GM12878 (cell line): Measurements from ENCODE around the gene SRSF7. TPM values are rescaled to one million over a fixed set of nuclear protein-coding genes. Genes with fewer than 3 reads are reported as not detected.

ENCODE experiments used
- BHLHE40 ChIP-seq, 2 experiments: fragments of 450-650 bp in 1 of 2; IDR thresholded peaks; 2 replicates each; pipeline ENCODE4 v1.6.1; 2011 to 2017; ENCODE audit warnings: low read depth in 2 of 2, borderline replicate concordance in 1 of 2, improper control_type of control experiment in 1 of 2, low read length in 1 of 2, mild to moderate bottlenecking in 1 of 2
- DPF2 ChIP-seq: fragments of 450-650 bp; IDR thresholded peaks from 2 replicates; pipeline ENCODE4 v1.6.1; 2017; ENCODE audit warnings: mild to moderate bottlenecking
- E2F8 ChIP-seq: fragments of 450-650 bp; IDR thresholded peaks from 2 replicates; pipeline ENCODE4 v1.6.1; 2018; ENCODE audit warnings: mild to moderate bottlenecking, low read depth, moderate library complexity; ENCODE audit not compliant: partially characterized antibody
- EED ChIP-seq: sonication (generic); IDR thresholded peaks from 2 replicates; pipeline ENCODE4 v1.6.1; 2016; ENCODE audit warnings: antibody characterized with exemption, low read depth
- GATAD2B ChIP-seq: fragments of 450-650 bp; conservative IDR thresholded peaks from 2 replicates; pipeline ENCODE4 v1.6.1; 2017; ENCODE audit warnings: low read depth, mild to moderate bottlenecking, moderate library complexity
- HDAC6 ChIP-seq: fragments of 200-600 bp; sonication (generic); IDR thresholded peaks from one replicate; pipeline ENCODE4 v1.8.0; 2017; ENCODE audit warnings: antibody characterized with exemption; ENCODE audit not compliant: unreplicated experiment
- LARP7 ChIP-seq: fragments of 450-650 bp; IDR thresholded peaks from 2 replicates; pipeline ENCODE4 v1.6.1; 2017; ENCODE audit warnings: mild to moderate bottlenecking
- MEF2B ChIP-seq: fragments of 450-650 bp; IDR thresholded peaks from 2 replicates; pipeline ENCODE4 v1.6.1; 2018; ENCODE audit warnings: mild to moderate bottlenecking, moderate library complexity; ENCODE audit not compliant: partially characterized antibody, poor library complexity, severe bottlenecking
- RB1 ChIP-seq: fragments of 450-650 bp; formaldehyde crosslinking; IDR thresholded peaks from 2 replicates; pipeline ENCODE4 v1.6.1; 2017; ENCODE audit warnings: mild to moderate bottlenecking, borderline replicate concordance
- SMAD5 ChIP-seq: IDR thresholded peaks from 2 replicates; pipeline ENCODE4 v1.6.1; 2016; ENCODE audit warnings: antibody characterized with exemption, low read depth
- SMARCA5 ChIP-seq: fragments of 450-650 bp; IDR thresholded peaks from 2 replicates; pipeline ENCODE4 v1.6.1; 2017; ENCODE audit warnings: mild to moderate bottlenecking
- TAF1 ChIP-seq: IDR thresholded peaks from 2 replicates; pipeline ENCODE4 v1.6.1; 2011; ENCODE audit warnings: mild to moderate bottlenecking, low read depth, low read length, borderline replicate concordance
- ZNF207 ChIP-seq: fragments of 450-650 bp; IDR thresholded peaks from 2 replicates; pipeline ENCODE4 v1.6.1; 2014; ENCODE audit warnings: antibody characterized with exemption, mild to moderate bottlenecking, borderline replicate concordance
- ZNF24 ChIP-seq: fragments of 450-650 bp; IDR thresholded peaks from 2 replicates; pipeline ENCODE4 v1.6.1; 2017; ENCODE audit warnings: antibody characterized with exemption, mild to moderate bottlenecking
- polyA plus RNA-seq, 11 experiments: library from polyadenylated mRNA; depleted of rRNA in 4 of 11; unstranded in 6 of 11; stranded (reverse) in 5 of 11; fragments of >200 nt; fragmentation: Nextera tagmentation in 4 of 11; fragmentation: Illumina TruSeq in 1 of 11; extraction: Ambion mirVana in 4 of 11; extraction: Trizol in 1 of 11; gene quantifications; 1 replicate in 1 of 11; 2 replicates in 10 of 11; pipeline versions ENCODE4 v1.2.1 to v1.2.3, GENCODE V29; 2011 to 2016; ENCODE audit warnings: inconsistent platforms in 2 of 11, missing spikeins in 2 of 11, low read depth in 1 of 11
- total RNA-seq, 4 experiments: library from RNA; depleted of rRNA in 3 of 4; stranded (reverse); fragments of >200 nt in 3 of 4; fragmentation: Illumina TruSeq in 1 of 4; extraction: Trizol in 1 of 4; gene quantifications; 2 replicates each; pipeline versions ENCODE4 v1.2.1 to v1.2.3, GENCODE V29; 2013 to 2021
- TF ChIP-seq, protein P1 (sequence below): fragments of 450-650 bp; IDR thresholded peaks from 2 replicates; pipeline ENCODE4 v1.6.1; 2017; ENCODE audit warnings: antibody characterized with exemption, mild to moderate bottlenecking, moderate library complexity

SRSF7 gene
- total and polyA plus RNA-seq, 10 of the 15 experiments (the other 5 are each of a cell fraction or from before 2014, with no cell fraction given) = 205 to 785 (median 408) TPM

DNA sequence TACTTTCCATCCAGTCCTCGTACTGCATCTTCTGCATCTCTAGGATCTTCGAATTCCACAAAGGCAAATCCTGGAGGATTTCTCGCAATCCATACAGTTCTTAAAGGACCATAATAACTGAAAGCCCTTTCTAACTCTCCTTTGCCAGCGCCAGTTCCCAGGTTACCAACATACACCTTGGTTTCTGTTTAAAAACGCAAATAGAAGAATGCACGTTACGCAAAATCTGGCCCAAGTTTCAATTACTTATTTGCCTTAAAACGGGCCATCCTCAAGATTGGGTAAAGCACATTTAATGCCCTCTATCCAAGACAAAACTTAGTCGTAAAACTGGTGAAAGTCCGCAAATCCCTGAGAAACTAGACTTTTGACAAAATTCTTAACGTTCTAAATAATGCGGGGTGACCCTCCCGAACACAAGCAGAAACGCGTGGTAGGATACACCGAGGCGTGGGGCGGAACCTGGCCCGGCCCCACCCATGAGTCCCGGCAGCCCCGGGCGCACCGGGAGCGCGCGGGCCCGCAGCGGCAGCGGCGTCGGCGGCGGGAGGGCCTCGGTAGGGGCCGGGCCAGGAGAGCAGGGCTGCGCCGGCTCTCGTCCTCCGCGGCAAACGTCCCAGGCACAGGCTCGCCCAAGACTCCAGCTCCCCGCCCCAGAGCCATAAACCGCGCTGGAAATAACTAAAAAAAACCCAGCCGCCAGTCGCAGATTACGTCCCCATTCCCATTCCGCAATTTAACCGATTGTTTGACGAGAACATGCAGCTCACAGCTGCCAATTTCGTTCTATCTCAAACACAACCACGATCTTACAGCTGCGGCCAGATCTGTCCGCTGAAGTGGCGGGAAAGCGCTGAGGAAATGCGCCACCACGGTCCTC, 910 bp downstream of the SRSF7 start (continued):
- no peak for TF ChIP-seq SMAD5
- 0 out of 2 replicates have a peak, but pooled peaks have one; percentile 34 for TF ChIP-seq ZNF24
- 0 out of 2 replicates have a peak, but pooled peaks have one; percentile 9 for TF ChIP-seq DPF2
- TF ChIP-seq, protein P1, sequence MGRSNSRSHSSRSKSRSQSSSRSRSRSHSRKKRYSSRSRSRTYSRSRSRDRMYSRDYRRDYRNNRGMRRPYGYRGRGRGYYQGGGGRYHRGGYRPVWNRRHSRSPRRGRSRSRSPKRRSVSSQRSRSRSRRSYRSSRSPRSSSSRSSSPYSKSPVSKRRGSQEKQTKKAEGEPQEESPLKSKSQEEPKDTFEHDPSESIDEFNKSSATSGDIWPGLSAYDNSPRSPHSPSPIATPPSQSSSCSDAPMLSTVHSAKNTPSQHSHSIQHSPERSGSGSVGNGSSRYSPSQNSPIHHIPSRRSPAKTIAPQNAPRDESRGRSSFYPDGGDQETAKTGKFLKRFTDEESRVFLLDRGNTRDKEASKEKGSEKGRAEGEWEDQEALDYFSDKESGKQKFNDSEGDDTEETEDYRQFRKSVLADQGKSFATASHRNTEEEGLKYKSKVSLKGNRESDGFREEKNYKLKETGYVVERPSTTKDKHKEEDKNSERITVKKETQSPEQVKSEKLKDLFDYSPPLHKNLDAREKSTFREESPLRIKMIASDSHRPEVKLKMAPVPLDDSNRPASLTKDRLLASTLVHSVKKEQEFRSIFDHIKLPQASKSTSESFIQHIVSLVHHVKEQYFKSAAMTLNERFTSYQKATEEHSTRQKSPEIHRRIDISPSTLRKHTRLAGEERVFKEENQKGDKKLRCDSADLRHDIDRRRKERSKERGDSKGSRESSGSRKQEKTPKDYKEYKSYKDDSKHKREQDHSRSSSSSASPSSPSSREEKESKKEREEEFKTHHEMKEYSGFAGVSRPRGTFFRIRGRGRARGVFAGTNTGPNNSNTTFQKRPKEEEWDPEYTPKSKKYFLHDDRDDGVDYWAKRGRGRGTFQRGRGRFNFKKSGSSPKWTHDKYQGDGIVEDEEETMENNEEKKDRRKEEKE = peak; percentile 59; the same call in 1 of the 2 replicates
- peak in 1 of 2 experiments; percentile 30; a peak in 1 of 4 replicates for TF ChIP-seq BHLHE40 (IDR thresholded peaks at IDR 0.05; ENCODE audit: borderline replicate concordance in 1 of 2, low read depth in 2 of 2, low read length in 1 of 2)
- TF ChIP-seq RB1 = peak; percentile 67; the same call in 1 of the 2 replicates
- TF ChIP-seq SMARCA5 = 0 out of 2 replicates have a peak, but pooled peaks have one; percentile 73
- TF ChIP-seq LARP7 = peak; percentile 86
- TF ChIP-seq E2F8 = peak; percentile 35
- TF ChIP-seq GATAD2B = peak; percentile 38; the same call in 1 of the 2 replicates
- no peak for TF ChIP-seq MEF2B
- TF ChIP-seq HDAC6 = peak; percentile 32
- TF ChIP-seq EED = 0 out of 2 replicates have a peak, but pooled peaks have one; percentile 6
- peak; percentile 71; the same call in 1 of the 2 replicates for TF ChIP-seq ZNF207
- TF ChIP-seq TAF1 = 0 out of 2 replicates have a peak, but pooled peaks have one; percentile 27
